Mesendoderm (in vitro differentiated cells): ENCODE results near the gene MUSK. TPM values are rescaled to one million over a fixed set of nuclear protein-coding genes. Genes with fewer than 3 reads are reported as not detected.

Experiments used
- DNase-seq: peaks from one replicate; pipeline ENCODE4 v3.0.0; 2013
- H2AK5ac ChIP-seq: 2 replicates; pipeline ENCODE4 v1.6.1; 2013; ENCODE audit warnings: low read length, inconsistent platforms
- H2BK120ac ChIP-seq: 2 replicates; pipeline ENCODE4 v1.6.1; 2013; ENCODE audit warnings: low read depth, mild to moderate bottlenecking, low read length, moderate library complexity, mixed read lengths
- H2BK15ac ChIP-seq: replicated peaks from 2 replicates; pipeline ENCODE4 v1.6.1; 2013; ENCODE audit warnings: low read depth, mild to moderate bottlenecking, moderate library complexity
- H2BK5ac ChIP-seq: 2 replicates; pipeline ENCODE4 v1.6.1; 2013; ENCODE audit warnings: low read length, inconsistent platforms
- H3K18ac ChIP-seq: 2 replicates; pipeline ENCODE4 v1.6.1; 2013; ENCODE audit warnings: mild to moderate bottlenecking, low read length, mixed read lengths
- H3K23ac ChIP-seq: one replicate; pipeline ENCODE4 v1.6.1; 2013; ENCODE audit warnings: low read length
- H3K27ac ChIP-seq: 2 replicates; pipeline ENCODE4 v1.5.1; 2013; ENCODE audit warnings: low read depth, mild to moderate bottlenecking, inconsistent platforms, low read length, moderate library complexity
- H3K27me3 ChIP-seq: 2 replicates; pipeline ENCODE4 v1.6.1; 2013; ENCODE audit warnings: low read length, control low read depth, mild to moderate bottlenecking, inconsistent platforms; ENCODE audit not compliant: insufficient read depth, poor library complexity
- H3K36me3 ChIP-seq: 2 replicates; pipeline ENCODE4 v1.6.1; 2013; ENCODE audit warnings: low read length, inconsistent platforms; ENCODE audit not compliant: control insufficient read depth, insufficient read depth
- H3K4ac ChIP-seq: one replicate; pipeline ENCODE4 v1.6.1; 2013; ENCODE audit warnings: low read depth, mild to moderate bottlenecking, low read length, moderate library complexity
- H3K4me1 ChIP-seq: 2 replicates; pipeline ENCODE4 v1.6.1; 2013; ENCODE audit warnings: low read depth, low read length, inconsistent platforms; ENCODE audit not compliant: control insufficient read depth
- H3K4me2 ChIP-seq: 2 replicates; pipeline ENCODE4 v1.6.1; 2013; ENCODE audit warnings: low read length
- H3K4me3 ChIP-seq: 2 replicates; pipeline ENCODE4 v1.5.1; 2013; ENCODE audit warnings: mild to moderate bottlenecking, low read length
- H3K56ac ChIP-seq: one replicate; pipeline ENCODE4 v1.6.1; 2013; ENCODE audit warnings: low read length
- H3K79me1 ChIP-seq: 2 replicates; pipeline ENCODE4 v1.6.1; 2013; ENCODE audit warnings: low read length, inconsistent platforms
- H3K79me2 ChIP-seq: 2 replicates; pipeline ENCODE4 v1.6.1; 2013; ENCODE audit warnings: mild to moderate bottlenecking, low read length; ENCODE audit not compliant: control insufficient read depth, insufficient read depth
- H3K9ac ChIP-seq: 2 replicates; pipeline ENCODE4 v1.6.1; 2013; ENCODE audit warnings: low read length, inconsistent platforms
- H4K5ac ChIP-seq: one replicate; pipeline ENCODE4 v1.6.1; 2013; ENCODE audit warnings: low read length
- H4K8ac ChIP-seq: one replicate; pipeline ENCODE4 v1.6.1; 2013; ENCODE audit warnings: low read depth, mild to moderate bottlenecking, control low read depth, low read length, moderate library complexity
- WGBS: extraction: QIAGEN DNeasy Blood & Tissue Kit; methylation state at CpG from one replicate; pipeline ENCODE4 v1.1.7; 2013; ENCODE audit warnings: low lambda C conversion rate, missing lambda C conversion rate; ENCODE audit not compliant: insufficient coverage; ENCODE audit errors: extremely low coverage; 5-methylcytosine and 5-hydroxymethylcytosine counted together
- polyA plus RNA-seq, 2 experiments: library from polyadenylated mRNA; stranded (reverse); fragments of 200-250 nt; gene quantifications; one replicate each; pipeline ENCODE4 v1.2.3, GENCODE V29; 2013

Gene MUSK
- not detected for polyA plus RNA-seq (2013, experiment 1 of 2)
- polyA plus RNA-seq (2013, experiment 2 of 2) = not detected

DNA sequence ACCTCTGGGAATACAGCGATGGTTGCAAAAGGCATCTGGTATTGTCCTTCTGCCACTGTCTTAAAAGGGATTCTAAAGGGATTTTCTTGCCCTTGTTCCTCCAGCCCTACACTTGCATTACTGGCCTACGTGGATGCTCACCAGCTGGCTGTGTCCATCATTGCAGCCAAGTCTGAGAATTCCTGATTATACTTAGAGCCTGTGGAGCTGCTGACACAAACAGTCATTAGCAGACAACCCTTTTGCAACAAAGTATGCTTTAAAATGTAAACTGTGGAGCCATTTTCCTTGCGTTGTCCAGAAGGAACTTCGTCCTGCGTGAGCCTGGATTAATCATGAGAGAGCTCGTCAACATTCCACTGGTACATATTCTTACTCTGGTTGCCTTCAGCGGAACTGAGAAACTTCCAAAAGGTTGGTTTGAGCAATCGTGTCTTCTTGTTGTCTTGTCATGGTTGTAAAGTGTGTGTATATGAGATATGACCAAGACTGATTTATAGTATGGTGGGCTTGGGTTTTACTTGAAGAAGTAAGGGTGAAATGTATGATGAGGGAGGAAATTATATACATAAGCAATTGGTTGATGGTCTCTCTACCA lies at the start of gene MUSK:
Gene MUSK, plus strand, starts transcription at position 222 of the 598 bp plus-strand sequence. Its CDS starts 114 bp downstream, at position 336.
- no peak within 1 kb of the TSS for H2BK120ac ChIP-seq
- H3K4me3 ChIP-seq = no peak within 1 kb of the TSS
- no peak within 1 kb of the TSS for H2AK5ac ChIP-seq
- no peaks in the 10 kb centered on the region for H3K79me2 ChIP-seq
- no peak for DNase-seq
- no peak within 1 kb of the TSS for H2BK15ac ChIP-seq
- WGBS = no CpG with 5 or more reads among the region's 8 CpGs
- H4K8ac ChIP-seq = no peak within 1 kb of the TSS
- H4K5ac ChIP-seq = no peak within 1 kb of the TSS
- no peak within 1 kb of the TSS for H2BK5ac ChIP-seq
- H3K79me1 ChIP-seq = no peaks in the 10 kb centered on the region
- no peaks in the 10 kb centered on the region for H3K36me3 ChIP-seq
- H3K4ac ChIP-seq = no peak within 1 kb of the TSS
- H3K18ac ChIP-seq = no peak within 1 kb of the TSS
- H3K27me3 ChIP-seq = no peaks in the 10 kb centered on the region
- no peaks in the 10 kb centered on the region for H3K4me1 ChIP-seq
- H3K4me2 ChIP-seq = no peak within 1 kb of the TSS
- no peak within 1 kb of the TSS for H3K27ac ChIP-seq
- no peak within 1 kb of the TSS for H3K56ac ChIP-seq
- no peak within 1 kb of the TSS for H3K23ac ChIP-seq
- H3K9ac ChIP-seq = no peak within 1 kb of the TSS

DNA sequence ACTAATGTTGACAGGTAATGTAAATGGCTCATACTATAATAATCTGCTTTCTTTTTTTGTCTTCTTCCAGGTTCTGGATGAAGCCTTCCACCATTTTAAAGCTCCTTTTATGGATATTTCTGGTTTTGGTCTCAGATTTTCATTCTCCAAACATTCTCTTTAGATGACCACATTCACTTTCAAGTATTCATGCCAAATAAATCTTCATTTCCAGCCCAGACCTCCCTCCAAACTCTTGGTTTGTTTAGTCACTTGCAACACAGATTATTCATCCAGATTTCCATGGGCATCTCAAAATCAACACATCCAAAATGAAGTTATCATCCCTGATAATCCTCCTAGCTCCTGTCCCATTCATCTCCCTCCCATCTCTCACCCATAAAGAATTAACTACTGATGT lies 48.8 kb upstream of the MUSK start:
- Histone ChIP-seq H3K4me2 (no peak overlapping the region), H2BK5ac (no peak overlapping the region), H3K79me1 (no peaks in the 10 kb centered on the region), H3K4ac (no peak overlapping the region), H3K27me3 (no peaks in the 10 kb centered on the region), H4K5ac (no peak overlapping the region), H3K36me3 (no peaks in the 10 kb centered on the region), H3K27ac (no peak overlapping the region), H3K18ac (no peak overlapping the region), H2BK15ac (no peak overlapping the region), H2BK120ac (no peak overlapping the region), H4K8ac (no peak overlapping the region), H2AK5ac (no peak overlapping the region), H3K4me3 (no peak overlapping the region), H3K23ac (no peak overlapping the region), H3K9ac (no peak overlapping the region), H3K56ac (no peak overlapping the region), H3K4me1 (no peaks in the 10 kb centered on the region), H3K79me2 (no peaks in the 10 kb centered on the region)
- no peak for DNase-seq

DNA sequence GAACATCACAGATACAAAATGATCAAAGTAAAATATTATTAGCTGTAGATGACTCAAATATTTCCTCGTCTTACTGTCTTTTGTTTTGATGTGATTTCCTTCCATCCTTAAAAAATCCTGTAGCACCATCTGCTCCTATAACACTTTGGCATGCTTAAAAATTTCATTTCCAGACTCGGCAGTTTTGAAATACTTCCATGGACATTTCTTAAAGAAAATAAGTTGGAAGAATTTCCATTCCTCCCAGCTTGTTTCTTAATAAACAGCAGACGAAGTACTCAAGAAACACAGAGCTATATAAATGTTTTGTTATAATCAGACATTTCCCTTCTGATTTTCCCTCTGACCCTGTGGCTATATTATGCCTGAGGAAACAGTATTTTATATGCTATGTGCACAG lies 47.9 kb upstream of the MUSK start:
- no peak overlapping the region for H3K56ac ChIP-seq
- no peaks in the 10 kb centered on the region for H3K4me1 ChIP-seq
- H4K8ac ChIP-seq = no peak overlapping the region
- no peaks in the 10 kb centered on the region for H3K36me3 ChIP-seq
- no peak overlapping the region for H2AK5ac ChIP-seq
- H3K9ac ChIP-seq = no peak overlapping the region
- no peak overlapping the region for H3K4ac ChIP-seq
- H3K23ac ChIP-seq = no peak overlapping the region
- no peak overlapping the region for H3K4me2 ChIP-seq
- H3K18ac ChIP-seq = no peak overlapping the region
- H3K4me3 ChIP-seq = no peak overlapping the region
- DNase-seq = no peak
- WGBS = no CpG with 5 or more reads among the region's 3 CpGs
- H3K27me3 ChIP-seq = no peaks in the 10 kb centered on the region
- no peak overlapping the region for H4K5ac ChIP-seq
- no peak overlapping the region for H2BK5ac ChIP-seq
- H3K79me1 ChIP-seq = no peaks in the 10 kb centered on the region
- H3K79me2 ChIP-seq = no peaks in the 10 kb centered on the region
- no peak overlapping the region for H2BK15ac ChIP-seq
- H2BK120ac ChIP-seq = no peak overlapping the region
- H3K27ac ChIP-seq = no peak overlapping the region

DNA sequence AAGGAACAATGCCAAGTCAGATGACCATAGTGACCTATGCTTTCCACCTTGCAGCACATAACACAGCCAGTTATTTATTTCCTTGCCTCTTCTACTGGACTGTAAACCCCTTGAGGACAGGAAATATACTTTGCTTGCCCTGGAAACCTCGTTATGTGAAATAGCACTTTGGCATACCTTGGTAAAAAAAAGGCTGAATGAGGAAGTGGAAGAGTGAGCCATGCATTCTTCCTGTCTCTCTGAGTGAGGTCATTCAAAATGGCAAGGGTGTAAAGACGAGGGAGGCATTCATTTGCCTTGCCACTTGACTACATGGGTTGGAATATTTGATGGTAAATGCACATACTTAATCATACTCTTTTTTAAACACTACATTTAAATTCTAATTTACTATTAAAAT lies 46.2 kb upstream of the MUSK start:
- Histone ChIP-seq H4K5ac (no peak overlapping the region), H3K4me2 (no peak overlapping the region), H3K4ac (no peak overlapping the region), H3K27me3 (no peaks in the 10 kb centered on the region), H4K8ac (no peak overlapping the region), H2BK120ac (no peak overlapping the region), H3K27ac (no peak overlapping the region), H3K23ac (peak overlapping the region; percentile 36), H3K56ac (no peak overlapping the region), H3K4me1 (no peaks in the 10 kb centered on the region), H2AK5ac (no peak overlapping the region), H3K36me3 (no peaks in the 10 kb centered on the region), H3K18ac (no peak overlapping the region), H3K79me1 (no peaks in the 10 kb centered on the region), H2BK15ac (no peak overlapping the region), H3K9ac (no peak overlapping the region), H2BK5ac (no peak overlapping the region), H3K4me3 (no peak overlapping the region), H3K79me2 (no peaks in the 10 kb centered on the region)
- no CpG with 5 or more reads among the region's 2 CpGs for WGBS
- peak; percentile 11 for DNase-seq

DNA sequence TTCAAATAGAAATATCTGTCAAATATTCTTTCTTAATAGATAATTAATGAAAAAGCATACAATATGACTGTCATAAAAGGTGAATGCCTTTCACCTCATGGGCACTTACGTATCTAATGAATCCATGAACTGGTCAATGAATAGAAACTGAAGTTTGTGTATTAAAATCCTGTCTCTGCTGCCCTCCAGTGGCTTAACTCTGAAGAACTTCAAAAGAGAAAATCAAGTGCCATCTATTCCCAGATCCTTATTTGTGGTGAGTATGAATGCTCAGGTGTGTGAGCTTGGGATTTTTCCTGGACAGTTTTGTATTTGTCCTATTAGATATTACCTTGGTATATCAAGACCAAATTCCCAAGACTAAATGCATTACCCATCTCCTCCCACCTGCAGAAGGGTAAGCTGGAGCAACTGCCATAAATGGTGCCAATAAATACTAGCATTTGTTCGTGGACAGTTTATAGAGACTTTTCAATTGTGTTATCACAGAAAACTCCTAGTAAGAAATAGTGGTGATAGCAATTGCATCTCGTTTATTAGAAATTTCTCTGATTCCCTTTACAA lies 45.0 kb upstream of the MUSK start:
- DNase-seq = peak; percentile 66
- H3K79me1 ChIP-seq = no peaks in the 10 kb centered on the region

More for the DNA sequence above, 45.0 kb upstream of the MUSK start:
- Histone ChIP-seq H3K18ac (no peak overlapping the region), H3K9ac (no peak overlapping the region), H3K36me3 (no peaks in the 10 kb centered on the region), H3K27ac (no peak overlapping the region), H3K4me2 (no peak overlapping the region), H2BK120ac (no peak overlapping the region), H2BK5ac (no peak overlapping the region), H3K4me3 (no peak overlapping the region), H3K23ac (no peak overlapping the region), H3K56ac (no peak overlapping the region), H2AK5ac (no peak overlapping the region), H3K4me1 (no peaks in the 10 kb centered on the region), H3K79me2 (no peaks in the 10 kb centered on the region), H4K5ac (no peak overlapping the region), H4K8ac (no peak overlapping the region), H2BK15ac (no peak overlapping the region), H3K27me3 (no peaks in the 10 kb centered on the region), H3K4ac (no peak overlapping the region)
- no CpG with 5 or more reads among the region's 3 CpGs for WGBS
